HG02943 (cell line): ENCODE measurements around the gene CTDSP1.

ENCODE experiments used
- ATAC-seq: cut with Tn5 transposase; IDR thresholded peaks from one replicate; pipeline ENCODE4 v1.9.1; 2021; ENCODE audit warnings: mild to moderate bottlenecking, low read depth, moderate library complexity; ENCODE audit not compliant: unreplicated experiment

CTDSP1 gene

DNA sequence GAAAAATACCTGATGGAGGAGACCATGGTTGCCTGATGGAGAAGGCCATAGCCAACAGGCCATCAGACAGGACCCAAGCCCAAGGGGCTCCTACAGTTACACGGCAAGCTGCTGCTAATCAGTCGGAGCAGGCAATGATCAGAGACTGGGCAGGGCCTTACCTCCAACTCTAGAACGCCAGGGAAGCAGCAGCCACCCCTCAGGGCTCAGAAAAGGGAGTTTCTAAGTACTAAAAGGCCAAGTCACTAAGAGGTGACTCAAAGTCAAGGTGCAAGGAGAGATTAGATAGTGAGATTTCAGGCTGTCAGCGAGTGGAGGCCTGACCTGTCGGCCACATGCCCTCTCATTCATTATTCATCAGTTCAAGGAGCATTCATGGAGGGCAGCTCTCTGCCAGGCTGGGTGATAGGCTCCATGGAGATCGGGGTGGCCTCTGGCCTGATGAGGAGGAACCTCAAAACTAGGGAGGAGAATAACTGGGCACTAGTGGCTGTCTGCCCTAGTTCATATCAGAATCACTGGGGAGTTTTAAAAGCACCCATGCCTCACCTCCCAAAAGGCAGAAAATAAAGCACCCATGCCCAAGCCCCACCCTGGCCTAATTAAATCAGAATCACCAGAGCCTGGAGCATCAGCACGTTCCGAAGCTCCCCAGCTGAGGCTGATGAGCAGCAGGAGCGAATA is 22.9 kb downstream of the CTDSP1 start:
- ATAC-seq: no peak

DNA sequence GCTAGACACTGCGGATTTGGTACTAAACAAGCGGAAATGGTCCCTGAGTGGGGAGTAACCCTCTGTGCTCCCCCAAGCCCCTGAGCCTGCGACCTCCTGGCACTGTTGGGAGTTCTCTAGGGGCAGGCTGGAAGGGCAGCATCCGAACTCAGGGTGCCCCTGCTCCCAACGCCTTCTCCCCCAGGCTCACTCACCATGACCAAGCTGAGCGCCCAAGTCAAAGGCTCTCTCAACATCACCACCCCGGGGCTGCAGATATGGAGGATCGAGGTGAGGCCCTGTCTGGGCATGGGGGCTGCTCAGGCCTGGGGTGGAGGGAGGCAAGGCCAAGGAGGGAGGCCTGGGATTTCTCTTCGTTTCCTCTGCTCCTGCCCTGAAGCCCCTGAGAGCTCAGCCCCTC is 23.9 kb downstream of the CTDSP1 start:
- no peak for ATAC-seq

DNA sequence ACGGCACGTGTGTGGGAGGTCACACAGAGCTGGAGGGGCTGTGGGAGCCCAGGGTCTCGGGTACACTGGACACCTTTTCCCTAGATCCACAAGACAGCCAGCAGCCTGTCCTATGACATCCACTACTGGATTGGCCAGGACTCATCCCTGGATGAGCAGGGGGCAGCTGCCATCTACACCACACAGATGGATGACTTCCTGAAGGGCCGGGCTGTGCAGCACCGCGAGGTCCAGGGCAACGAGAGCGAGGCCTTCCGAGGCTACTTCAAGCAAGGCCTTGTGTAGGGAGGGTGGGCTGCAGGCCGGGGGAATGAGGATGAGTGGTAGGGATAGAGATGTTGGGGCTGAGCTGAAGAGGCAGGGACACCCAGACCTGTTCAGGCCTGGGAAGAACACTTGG is 25.9 kb downstream of the CTDSP1 start:
- ATAC-seq: no peak

DNA sequence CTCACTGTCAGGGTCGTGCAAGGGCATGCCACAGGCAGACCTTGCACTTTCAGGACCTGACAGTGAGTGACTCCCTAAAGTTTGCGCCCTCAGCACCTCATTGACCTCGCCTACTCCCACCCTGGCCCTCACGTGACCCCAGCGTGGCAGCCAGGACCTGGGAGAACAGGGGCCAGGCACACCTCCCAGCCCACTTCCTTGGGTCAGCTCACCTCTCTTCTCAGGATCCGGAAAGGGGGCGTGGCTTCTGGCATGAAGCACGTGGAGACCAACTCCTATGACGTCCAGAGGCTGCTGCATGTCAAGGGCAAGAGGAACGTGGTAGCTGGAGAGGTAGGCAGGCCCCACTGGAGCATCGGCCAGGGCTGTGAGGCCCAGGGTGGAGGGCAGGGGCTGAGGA is 28.1 kb downstream of the CTDSP1 start:
- ATAC-seq: no peak

DNA sequence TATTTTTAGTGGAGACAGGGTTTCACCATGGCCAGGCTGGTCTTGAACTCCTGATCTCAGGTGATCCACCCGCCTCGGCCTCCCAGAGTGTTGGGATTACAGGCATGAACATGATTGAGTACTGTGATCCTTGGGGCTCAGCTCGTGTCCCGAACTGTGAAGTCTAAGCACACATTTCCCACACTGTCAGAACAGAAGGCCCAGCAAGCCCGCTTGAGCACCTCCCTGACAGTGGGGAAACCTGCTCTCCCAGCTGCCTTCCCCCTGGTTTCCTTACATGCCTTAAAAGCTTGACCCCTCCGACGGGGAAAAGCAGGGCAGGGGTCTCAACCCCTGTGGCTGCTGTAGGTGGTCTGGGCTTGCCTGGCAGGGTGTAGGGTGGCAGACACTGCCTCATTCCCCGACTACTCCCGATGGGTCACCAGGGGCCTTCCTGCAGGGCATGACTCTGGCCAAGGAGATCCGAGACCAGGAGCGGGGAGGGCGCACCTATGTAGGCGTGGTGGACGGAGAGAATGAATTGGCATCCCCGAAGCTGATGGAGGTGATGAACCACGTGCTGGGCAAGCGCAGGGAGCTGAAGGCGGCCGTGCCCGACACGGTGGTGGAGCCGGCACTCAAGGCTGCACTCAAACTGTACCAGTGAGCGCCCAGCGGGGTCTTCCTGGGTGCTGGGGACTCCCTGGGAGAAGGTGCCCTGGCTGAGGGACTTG is 29.3 kb downstream of the CTDSP1 start:
- no peak for ATAC-seq

DNA sequence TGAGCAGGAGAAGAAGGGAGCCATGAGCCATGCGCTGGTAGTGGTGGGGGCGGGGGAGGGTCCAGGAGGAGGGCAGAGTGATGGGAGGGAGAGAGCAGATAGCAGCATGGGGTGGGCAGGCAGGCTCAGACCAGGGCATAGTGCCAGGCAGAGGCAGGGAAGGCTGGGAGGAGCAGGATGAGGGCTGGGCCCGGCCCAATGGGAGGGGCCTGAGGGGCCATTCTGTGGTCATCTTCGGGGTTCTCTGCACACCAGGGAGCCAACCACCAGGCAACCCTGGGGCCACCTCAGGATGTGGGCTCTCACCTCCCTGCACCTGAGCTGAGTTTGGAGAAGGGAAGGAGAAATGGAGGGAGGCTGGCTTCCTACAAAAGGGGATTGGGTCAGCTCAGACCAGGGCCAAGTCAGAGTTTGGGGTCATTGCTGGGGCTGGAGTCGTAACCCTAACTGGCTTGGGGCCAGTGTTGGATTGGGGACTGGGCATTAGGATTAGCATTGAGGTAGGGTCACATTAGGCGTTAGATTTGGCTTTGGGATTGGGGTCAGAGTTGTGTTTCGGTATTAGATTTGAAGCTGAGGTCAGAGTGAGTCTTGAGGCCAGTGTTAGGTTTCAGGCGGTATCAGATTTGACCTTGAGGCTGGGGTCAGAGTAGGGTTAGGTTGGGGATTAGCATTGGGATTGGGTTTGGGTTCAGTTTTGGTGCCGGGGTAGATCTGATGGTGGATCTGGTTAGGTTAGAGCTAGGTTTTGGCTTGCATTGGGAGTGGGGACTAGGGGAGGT is 30.4 kb downstream of the CTDSP1 start:
- no peak for ATAC-seq

DNA sequence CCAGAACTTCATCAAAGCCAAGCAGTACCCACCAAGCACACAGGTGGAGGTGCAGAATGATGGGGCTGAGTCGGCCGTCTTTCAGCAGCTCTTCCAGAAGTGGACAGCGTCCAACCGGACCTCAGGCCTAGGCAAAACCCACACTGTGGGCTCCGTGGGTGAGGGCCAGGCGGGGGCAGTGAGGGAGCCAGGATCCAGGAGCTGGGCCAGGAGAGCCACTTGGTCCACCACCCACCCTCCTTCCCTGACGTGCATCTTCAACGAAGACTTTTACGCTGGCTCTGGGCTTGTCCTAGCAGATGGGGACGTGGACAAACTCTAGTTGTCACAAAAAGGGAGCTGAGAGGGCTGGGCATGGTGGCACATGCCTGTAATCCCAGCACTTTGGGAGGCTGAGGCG is 31.1 kb downstream of the CTDSP1 start:
- ATAC-seq: no peak

DNA sequence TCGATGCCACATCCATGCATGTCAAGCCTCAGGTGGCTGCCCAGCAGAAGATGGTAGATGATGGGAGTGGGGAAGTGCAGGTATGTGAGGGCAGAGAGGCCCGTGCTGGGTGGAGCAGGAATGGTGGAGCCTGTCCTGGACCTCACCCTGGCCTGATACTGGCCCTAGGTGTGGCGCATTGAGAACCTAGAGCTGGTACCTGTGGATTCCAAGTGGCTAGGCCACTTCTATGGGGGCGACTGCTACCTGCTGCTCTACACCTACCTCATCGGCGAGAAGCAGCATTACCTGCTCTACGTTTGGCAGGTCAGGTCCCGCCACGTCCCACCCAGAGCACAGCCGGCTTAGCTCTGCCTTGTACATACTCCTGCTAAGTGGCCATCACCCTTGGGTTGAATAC is 32.2 kb downstream of the CTDSP1 start:
- ATAC-seq: no peak

DNA sequence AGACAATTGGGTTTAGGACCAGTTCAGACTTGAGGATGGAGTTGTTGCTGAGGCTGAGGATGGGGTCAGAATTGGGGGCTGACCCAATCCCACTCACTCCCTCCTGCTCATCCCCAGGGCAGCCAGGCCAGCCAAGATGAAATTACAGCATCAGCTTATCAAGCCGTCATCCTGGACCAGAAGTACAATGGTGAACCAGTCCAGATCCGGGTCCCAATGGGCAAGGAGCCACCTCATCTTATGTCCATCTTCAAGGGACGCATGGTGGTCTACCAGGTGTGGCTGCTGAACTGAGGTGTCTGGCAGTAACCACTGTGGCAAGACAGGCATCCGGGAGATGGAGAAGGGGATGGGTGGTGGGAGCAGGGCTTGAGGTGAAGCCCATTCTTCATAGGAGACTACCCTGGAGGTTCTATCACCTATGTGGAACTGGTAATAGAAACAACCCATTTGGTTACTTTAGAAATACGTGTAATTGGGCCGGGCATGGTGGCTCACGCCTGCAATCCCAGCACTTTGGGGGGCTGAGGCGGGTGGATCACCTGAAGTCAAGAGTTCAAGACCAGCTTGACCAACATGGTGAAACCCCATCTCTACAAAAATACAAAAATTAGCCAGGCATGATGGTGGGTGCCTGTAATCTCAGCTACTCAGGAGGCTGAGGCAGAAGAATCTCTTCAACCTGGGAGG is 33.2 kb downstream of the CTDSP1 start:
- ATAC-seq: no peak

DNA sequence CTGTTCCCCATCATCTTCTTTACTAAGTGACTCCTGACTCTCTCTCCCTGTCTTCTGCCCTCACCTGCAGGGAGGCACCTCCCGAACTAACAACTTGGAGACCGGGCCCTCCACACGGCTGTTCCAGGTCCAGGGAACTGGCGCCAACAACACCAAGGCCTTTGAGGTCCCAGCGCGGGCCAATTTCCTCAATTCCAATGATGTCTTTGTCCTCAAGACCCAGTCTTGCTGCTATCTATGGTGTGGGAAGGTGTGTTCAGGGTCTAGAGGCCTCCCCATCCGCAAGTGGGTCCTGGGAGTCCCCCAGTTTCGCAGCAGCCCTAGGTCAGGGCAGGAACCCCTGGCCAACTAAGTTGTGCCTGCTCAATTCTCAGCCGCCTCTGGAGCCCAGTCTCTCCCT is 34.8 kb downstream of the CTDSP1 start:
- ATAC-seq: no peak

DNA sequence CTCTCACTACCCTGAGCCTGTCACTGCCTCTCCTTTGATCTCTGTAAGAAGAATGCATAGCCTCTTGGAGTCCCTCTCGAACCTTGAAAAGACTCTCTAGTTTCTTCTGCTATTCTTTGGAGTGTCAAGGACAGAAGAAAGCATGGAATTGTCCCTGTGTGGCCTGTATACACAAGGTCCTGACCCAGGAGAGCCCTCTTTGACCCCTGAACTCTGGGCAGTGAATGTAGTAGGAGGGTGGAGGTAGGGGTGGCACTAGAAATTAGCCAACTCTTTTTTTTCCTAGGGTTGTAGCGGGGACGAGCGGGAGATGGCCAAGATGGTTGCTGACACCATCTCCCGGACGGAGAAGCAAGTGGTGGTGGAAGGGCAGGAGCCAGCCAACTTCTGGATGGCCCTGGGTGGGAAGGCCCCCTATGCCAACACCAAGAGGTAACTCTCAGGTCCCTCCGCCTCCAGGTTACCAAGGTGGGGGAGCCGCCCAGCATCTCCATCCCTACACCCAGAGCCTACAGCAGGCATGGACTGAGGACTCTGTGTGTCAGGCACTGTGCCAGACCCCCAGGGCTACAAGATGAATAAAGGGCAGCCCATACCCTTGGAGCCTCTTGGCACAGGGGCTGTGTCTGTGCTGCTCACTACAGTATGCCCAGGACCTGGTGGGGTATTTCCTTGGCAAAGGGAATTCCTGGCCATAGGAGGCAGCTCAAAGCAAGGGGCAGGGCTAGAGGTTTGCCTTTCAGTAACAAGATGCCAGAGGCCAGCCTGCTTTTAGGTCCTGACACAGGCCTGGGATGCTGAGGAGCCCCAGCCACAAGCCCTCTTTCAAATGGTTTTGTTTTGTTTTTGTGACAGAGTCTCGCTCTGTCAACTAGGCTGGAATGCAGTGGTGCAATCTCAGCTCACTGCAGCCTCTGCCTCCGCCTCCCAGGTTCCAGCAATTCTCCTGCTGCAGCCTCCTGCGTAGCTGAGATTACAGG is 35.6 kb downstream of the CTDSP1 start:
- ATAC-seq: no peak

DNA sequence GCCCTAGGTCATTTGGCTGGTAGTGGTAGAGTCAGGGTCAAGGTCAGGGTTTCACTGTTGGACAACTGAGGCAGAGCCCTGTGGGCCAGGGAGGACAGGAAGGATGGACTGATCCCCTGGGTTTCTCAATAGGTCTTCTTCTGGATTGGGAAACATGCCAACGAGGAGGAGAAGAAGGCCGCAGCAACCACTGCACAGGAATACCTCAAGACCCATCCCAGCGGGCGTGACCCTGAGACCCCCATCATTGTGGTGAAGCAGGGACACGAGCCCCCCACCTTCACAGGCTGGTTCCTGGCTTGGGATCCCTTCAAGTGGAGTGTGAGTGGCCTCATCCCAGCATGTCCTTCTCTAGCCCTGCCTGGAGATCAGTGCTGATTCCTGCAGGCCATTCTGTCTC is 37.3 kb downstream of the CTDSP1 start:
- no peak for ATAC-seq

DNA sequence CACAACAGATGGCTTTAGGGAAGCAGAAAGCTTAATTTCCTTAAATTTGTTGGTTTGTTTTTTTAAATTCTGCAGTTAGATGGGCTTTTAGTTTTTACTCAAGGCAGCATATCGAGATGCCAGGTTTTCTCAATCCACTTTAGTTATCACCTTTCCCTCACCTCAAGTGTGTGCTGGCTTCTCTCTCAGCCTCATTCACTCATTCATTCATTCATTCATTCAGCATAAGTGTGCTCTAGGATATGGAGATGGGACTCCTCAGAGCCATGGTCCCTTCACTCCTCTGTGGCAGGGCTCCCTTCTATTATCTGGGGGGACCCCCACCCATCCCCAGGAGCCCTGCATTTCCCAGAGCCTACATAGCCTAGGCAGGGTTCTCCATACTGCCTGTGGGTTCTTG is 38.3 kb downstream of the CTDSP1 start:
- no peak for ATAC-seq

DNA sequence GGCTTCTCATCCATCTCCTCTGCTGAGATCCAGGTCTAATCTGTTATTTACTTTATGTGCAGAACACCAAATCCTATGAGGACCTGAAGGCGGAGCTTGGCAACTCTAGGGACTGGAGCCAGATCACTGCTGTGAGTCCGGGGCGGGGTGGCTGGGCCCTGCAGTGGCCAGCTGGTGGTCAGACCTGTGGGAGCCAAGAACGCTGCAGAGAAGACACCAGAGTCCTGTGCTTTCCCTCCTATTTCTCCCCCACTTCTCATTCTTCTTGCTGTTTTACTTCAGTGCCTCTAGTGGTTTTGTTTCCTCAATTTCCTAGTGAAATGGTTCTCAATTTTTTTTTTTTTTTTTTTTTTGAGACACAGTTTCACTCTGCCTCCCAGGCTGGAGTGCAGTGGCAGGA is 38.9 kb downstream of the CTDSP1 start:
- no peak for ATAC-seq

DNA sequence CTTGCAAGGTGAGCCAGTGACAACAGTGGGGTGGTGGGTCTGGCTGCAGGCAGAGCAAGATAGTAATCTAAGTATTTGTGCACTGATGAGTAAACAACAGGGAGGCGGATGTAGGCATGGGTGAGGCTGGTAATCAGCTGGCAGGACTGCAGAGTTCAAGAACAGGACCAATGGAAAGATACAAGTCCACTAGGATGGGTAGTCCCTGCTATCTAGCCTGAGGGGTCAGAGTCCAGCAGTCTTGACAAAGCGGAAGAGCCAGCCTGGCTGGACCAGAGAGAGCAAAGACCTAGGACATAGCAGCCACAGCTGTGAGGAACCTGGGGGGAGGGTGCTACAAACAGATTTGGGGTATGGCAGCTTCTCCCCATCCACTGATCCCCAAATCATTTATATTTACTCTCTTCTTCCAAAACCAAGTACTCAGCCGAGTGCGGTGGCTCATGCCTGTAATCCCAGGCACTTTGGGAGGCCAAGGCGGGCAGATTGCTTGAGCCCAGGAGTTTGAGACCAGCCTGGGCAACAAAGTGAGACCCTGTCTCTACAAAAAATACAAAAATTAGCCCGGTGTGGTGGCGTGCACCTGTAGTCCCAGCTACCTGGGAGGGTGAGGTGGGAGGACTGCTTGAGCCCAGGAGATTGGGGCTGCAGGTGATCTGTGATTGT is 45.2 kb downstream of the CTDSP1 start:
- no peak for ATAC-seq

DNA sequence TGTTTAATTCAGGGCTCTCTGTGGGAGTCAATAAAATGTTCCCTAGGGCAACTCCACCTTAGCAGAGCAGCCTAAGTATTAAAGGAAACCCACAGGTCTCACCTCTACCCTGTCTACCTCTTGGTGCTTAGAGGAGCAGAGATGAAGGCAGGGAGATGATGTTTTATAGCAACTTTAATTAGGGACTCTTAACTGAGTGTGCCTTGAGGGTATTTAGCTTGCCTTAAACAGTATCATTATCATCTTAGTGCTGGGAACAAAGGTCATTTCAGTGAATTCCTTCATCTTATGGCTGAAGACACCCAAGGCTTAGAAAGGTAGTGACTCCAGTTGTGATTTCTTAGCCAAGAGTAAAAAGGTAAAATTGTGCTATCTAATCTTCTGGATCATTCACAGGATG is 45.9 kb downstream of the CTDSP1 start:
- ATAC-seq: no peak

DNA sequence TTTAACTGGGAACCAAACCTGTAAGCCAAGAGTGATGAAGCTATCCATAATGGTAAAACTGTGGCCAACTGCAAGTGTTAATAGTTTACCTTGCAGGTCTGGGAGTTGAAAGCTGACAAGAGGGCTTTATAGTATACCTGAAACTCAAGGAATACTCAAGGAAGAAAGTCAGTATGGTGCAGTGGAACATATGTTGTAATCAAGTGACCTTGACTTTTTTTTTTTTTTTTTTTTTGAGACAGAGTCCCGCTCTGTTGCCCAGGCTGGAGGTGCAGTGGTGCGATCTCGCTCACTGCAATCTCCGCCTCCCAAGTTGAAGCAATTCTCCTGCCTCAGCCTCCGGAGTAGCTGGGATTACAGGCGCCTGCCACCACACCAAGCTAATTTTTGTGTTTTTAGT is 46.9 kb downstream of the CTDSP1 start:
- no peak for ATAC-seq

DNA sequence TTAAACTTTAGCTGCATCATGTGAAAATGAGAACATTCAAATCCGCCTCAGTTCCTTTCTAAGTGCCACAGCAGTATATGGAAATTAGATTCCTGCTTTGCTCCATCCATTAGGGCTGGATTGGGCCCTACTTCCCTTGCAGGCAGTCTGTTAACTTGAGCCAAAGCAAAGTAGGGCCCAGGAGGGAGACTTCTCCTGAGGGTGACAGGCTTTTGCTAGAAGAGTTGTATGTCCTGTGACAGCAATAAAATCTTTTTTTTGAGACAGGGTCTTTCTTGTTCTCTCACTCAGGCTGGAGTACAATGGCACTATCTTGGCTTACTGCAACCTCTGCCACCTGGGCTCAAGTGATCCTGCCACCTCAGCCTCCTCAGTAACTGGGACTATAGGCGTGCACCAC is 47.4 kb downstream of the CTDSP1 start:
- no peak for ATAC-seq

DNA sequence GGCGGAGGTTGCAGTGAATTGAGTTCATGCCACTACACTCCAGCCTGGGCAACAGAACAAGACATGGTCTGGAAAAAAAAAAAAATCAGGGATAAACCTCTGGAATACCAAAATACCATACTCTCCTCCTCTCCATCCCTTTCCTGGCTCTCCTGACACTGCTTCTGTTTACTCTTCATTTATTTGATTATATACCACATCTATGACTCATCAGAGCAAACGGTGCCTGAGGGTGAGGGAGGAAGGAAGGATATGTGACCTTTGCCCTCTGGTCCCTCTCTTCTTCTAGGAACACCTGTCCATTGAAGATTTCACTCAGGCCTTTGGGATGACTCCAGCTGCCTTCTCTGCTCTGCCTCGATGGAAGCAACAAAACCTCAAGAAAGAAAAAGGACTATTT is 49.3 kb downstream of the CTDSP1 start:
- no peak for ATAC-seq
